HG03342 (cell line): Measurements from ENCODE around the gene MYH10.

ENCODE experiments used
- ATAC-seq: cut with Tn5 transposase; IDR thresholded peaks from one replicate; pipeline ENCODE4 v1.9.1; 2021; ENCODE audit warnings: mild to moderate bottlenecking, moderate library complexity; ENCODE audit not compliant: unreplicated experiment

The MYH10 gene

DNA sequence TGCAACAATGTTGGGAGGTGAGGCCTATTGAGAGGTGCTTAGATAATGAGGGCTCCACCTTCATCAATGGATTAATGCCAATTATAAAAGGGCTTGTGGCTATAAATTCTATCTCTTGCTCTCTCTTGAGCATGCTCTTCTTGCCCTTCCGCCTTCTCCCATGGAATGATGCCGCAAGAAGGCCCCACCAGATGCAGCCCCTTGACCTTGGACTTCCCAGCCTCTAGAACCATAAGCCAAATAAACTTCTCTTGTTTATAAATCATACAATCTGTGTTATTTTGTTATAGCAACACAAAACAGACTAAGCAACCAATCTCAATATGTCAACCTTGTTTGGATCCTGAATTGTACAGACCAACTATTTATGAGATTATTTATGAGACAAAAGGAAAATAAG is 20.0 kb downstream of the MYH10 start:
- ATAC-seq: no peak

DNA sequence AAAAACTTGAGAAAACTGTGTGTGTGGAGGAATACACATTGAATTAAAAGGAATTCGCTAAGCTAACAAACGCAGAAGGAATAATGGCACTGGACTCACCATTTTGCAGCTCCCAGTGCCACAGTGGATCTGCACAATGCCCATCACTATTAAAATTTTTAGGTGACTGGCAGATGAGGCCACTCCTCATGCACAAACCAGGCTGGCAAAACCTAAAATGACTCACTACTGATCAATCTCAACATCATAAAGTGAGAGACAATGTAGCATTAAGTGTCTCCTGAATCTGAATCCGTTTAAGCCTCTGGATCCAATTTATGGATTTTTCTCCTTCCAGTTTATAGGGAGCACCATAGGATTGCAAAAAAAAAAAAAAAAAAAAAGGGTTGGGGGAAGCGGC is 20.6 kb downstream of the MYH10 start:
- ATAC-seq: no peak

DNA sequence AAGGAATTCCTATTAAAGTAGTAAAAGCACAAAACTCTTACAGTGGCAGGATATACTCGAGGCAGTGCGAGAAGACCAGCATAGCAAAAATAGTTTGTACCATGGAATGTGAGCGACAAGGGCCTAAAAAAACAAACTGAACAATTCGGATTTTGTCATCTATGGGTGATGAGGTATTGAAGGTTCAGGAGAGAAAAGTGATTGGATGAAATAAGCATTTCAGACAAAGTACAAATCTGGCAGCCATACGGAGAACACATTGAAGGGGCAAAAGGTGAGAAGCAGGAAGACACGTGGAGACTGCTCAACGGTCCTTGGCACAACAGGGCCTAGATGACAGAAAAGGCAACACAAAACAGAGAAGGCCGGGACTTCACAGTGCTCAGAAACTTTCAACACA is 22.5 kb downstream of the MYH10 start:
- no peak for ATAC-seq

DNA sequence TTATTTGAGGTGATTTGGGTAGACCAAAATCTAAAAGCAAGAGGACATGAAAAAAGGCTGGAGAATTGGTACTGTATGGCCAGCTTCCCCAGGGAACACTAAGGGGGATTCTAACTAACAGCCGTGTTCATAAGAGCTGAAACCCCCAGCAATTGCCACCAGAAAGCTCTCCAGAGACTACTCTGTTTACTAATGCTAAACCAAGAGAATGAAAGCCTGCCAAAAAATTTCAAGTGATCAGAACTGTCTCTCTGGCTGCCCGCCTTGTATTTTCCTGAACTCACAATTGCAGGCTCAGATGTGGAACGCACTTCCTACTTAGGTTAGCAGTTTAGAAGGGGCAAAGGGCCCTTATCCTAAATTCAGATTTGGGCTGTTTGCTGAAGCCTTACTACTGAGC is 24.1 kb downstream of the MYH10 start:
- ATAC-seq: no peak

DNA sequence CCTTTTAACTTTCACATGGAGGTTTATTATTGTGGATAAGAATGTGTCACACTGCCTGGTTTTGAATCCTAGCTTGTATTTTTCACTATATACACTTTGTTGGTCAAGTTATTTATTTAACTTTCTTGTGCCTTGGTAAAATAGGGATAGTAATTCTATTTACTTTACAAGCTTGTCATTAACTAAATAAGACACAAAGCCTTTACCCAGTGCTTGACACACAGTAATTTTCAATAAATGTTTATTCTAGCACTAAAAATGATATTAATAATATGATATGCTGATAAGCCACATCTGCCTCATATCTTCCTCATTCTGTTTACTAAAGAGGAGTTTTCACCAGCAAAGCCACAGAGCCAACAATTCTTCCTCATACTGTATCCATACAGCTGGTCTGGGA is 27.8 kb downstream of the MYH10 start:
- no peak for ATAC-seq

DNA sequence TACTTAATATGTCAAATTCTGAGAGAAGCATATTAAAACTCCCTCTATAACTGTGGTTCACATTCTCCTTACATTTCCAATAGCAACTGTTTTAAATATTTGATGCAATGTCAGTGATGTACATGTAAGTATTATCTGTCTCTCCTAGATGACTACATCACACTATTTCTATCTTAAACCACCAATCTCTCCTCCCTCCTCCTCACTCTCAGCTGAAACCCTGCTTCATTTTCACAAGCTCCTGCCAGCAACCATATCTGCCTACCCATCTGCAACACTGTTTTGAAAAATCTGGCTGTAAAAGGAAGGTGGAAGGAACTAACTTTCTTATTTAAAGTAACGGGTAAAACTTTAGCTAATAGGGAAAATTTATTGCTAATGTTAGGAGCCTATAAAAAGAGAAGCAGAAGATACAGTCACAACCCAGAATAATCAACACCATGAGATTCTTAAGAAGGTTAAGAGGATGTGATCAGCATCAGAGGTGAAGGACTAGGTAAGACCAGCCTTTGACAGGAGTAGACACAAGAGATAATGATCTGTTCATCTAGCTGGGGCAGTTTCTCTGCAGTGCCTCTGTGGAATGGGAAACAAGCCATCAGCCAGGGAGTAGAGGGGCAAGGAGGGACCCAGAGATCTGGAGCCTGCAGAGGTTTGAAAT is 31.0 kb downstream of the MYH10 start:
- ATAC-seq: no peak

DNA sequence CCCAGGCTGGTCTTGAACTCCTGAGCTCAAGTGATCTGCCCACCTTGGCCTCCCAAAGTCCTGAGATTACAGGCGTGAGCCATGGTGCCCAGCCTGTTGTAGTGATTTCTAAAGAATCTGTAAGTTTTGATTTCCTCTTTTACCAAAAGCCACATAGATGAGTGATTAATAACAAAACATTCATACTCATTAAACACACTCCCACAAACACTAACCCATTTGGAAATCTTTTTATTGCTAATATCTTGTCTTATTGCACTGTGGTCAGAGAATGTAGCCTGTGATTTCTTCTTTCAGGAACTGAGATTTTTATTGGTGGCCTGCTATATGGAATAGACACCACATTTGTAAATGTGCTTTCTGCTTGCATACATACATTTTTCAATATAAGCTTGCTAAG is 31.6 kb downstream of the MYH10 start:
- ATAC-seq: no peak

DNA sequence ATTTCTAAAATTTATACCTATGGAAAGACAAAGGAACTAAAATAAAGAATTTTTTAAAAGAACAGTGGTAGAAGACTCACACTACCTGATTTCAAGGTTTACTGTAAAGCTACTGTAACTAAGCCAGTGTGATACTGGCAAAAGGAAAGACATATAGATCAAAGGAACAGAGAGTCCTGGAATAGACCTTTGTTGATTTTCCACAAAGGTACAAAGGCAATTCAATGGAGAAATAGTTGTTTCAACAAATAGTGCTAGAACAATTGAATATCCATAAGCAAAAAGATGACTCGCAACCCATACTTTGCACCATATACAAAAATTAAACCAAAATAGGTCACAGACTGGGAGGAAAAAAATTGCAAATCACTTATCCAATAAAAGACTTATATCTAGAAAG is 36.7 kb downstream of the MYH10 start:
- no peak for ATAC-seq

DNA sequence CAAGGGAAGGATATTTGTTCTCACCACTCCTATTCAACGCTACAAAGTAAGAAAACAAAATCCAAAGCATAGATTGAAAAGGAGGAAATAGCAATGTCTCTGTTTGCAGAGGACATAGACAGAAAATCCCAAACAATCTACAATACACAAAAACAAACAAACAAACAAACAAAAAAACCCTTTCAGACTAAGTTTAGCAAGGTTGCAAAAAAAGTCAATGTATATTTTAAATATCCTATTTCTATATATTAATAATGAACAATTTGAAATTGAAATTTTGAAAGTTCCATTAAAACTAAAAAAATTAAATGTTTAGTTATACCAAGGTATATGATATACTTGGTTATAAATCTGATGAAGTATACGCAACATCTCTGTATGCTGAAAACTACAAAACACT is 37.2 kb downstream of the MYH10 start:
- ATAC-seq: no peak

DNA sequence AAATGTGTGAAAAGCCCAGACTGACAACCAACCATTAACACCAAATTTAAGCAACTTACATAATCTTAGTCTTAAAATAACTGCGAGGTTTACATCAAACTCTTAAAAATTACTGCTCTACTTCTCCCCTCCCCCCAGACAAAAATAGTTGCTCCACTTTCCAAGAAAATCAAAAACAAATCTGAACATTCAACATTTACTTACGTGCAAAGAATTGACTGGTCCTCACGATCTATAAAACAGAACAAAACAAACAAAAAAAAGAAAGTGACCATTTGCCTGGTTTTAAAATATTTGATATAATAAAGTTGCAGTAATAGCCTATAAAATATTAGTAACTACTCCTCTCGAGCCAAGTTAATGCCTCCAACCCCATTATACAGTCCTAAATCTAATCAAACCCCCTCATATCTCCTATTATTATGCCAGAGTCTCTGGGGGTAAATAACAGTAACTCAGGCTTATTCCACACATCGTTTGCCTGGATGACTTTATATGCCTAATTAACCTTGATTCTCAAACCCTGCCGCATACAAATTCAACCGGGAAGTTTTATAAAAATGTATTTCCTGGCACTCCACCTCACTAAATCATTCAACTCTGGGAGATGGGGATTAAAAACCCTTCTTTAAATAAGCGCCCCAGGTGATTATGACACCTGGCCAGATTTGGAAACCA is 41.5 kb downstream of the MYH10 start:
- no peak for ATAC-seq

DNA sequence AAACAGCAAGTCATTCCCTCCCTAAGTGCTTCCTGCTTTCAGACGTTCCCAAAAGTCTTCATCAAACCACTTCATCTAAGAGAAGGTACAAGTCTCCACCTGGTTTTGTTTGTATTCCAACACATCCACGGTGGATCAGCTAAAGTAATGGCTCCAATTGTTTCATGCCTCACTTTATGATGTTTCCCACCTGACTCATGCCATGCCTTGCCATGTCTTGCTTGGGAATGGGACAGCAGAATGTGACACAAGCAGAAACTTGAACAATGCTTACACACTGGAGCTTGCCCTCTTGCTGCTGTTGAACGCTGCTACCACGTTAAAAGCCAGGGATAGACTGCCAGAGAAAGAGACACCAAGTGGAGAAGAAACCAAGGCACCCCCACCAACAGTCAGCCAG is 43.8 kb downstream of the MYH10 start:
- no peak for ATAC-seq

DNA sequence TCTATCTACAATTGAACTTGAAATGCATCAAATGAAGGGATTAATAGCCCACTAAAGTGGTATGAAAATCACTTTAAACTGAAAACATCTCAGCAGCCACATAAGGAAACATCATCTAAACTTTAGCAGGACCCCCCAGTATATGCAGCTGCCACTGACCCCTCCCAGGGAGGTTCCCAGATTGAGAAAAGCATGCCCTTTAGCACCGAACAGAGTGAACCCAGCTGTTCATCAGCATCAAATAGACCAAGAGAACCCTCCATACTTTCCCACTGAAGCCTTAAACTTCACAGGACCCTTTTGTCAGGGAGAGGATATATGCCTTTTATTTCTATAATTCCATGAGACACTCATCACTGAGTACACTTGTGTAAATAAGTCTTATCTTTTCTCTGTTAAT is 44.6 kb downstream of the MYH10 start:
- ATAC-seq: no peak

DNA sequence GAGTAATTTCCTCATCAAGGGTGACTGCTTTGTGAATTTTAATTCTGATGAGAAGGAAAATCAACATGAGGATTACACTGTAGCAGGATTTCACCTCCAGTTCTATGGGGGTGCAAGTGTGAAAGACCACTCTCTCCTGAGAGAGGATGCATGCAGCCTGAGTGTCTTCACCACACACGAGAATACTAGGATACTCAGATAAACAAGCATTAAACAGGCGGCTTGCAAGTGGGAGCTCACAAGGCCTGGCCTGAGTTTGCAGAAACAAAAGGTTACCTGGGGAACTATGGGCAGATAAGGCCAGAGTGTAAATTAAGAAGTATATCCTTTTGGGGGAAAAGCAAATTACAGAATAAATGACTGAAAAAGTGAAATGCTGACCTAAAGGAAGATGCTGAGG is 46.6 kb downstream of the MYH10 start:
- ATAC-seq: no peak

DNA sequence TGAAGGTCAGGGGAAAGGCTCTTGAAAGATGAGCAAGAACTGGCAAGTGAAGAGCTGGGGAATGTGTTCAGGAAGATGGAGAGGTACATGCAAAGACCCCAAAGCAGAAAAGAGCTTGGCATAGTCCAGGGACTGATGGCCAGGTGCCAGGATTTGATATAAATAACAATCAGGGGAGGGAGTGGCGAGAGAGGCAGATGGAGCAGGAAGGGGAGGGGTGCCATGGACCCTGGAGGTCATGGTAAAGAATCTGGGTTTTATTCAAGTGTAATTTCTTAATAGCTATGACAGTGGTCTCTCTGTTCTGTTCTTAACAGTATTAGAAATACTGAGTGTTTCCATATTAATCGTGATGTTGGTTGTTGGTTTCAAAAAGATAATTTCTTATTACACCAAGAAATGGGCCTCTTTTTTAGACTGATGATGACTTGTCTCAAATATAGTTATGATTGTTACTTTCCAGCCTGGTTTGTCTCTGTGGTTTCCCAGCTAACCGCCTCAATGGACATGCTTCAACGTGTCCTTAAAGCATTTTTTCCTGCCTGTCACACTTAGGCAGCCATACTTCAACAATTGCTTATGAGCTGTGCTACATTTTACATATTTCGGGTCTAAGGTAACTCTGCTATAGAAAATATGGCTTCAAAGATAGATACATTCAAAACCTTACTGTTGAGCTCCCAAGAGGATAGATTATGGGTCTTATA is 49.4 kb downstream of the MYH10 start:
- no peak for ATAC-seq

DNA sequence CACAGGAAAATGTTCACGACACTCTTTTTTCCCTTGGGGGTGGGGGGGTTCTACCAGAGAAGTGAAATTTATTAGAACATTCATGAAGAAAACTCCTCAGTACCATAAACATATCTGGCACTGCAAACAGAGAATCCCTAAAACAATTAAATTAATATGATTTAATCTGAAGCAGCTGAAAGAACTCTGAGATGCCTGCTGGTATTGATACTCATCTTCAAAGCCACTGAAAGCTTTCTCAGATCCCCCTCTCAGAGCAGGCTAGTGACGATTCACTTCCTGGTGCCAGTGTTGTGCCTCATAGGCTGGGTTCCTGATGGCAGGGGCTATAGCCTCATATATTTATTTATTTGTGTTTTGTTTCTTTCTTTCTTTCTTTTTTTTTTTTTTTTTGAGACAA is 52.7 kb downstream of the MYH10 start:
- ATAC-seq: no peak

DNA sequence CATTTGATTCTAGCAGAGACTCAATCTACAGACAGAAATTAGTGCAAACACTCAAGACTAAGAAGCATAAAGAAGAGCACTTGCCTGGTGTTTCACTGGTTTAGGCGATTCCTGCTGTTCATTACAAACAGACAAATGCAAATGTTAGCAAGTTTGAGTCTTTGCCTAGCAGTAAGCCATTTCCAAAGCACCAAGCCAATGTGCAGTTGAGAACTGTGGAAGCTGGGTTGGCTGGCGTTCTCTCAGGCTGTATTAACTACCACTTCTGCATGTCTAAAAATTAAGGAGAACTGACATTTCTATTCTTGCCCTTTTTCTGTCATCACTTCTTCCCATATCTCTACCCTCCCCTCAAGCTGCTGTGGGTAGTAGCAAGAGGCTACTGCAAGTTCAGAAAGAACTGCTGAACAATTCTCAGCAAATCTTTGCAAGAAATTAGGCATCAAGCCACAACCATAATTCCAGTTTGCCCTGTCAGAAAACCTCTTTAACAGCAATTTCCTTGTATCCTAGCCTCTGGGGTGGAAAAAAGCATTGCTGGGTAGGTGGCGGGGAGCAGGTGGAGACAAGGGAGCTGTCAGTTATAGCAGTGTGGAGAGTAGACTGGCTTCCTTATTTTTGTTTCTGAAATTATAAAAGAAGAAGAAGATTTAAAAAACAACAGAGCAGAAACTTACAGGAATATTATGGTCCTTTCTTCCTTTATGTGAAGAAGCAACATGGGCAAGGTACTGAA is 53.8 kb downstream of the MYH10 start:
- no peak for ATAC-seq

DNA sequence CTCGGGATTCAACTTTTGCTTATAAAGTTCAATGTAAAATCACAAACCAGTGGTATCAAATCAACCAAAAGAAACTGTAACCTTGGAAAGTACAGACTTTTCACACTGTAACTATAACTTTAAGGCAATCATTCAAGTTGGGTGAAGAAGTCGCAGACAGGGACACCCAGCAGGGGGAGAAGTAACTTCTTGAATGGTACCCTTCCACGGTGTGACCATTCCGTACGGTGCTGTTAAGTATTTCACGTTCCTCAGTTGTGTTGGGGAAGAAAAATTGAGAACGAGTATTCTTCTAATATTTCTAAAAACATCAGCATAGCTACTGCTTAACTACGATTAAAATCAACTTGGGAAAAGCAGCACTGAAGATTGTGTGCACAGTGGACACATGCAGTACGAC is 55.8 kb downstream of the MYH10 start:
- ATAC-seq: no peak

DNA sequence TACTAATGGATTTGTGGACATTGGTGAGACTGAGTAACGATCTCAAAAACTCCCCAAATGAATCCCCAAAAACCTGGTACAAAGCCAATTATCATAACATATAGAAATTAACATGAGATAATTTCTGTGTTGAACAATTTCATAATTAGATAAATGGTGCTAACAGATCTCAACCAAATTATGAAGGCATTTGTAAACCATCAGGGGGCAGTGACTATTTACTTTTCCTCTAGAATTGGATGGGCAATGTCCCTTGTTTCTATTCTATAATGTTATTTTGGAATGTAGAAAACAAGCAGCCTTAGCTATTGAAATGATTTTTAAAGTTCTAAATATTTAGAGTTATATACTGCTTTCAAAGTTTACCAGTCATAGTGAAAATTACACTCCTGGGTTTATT is 57.8 kb downstream of the MYH10 start:
- no peak for ATAC-seq

DNA sequence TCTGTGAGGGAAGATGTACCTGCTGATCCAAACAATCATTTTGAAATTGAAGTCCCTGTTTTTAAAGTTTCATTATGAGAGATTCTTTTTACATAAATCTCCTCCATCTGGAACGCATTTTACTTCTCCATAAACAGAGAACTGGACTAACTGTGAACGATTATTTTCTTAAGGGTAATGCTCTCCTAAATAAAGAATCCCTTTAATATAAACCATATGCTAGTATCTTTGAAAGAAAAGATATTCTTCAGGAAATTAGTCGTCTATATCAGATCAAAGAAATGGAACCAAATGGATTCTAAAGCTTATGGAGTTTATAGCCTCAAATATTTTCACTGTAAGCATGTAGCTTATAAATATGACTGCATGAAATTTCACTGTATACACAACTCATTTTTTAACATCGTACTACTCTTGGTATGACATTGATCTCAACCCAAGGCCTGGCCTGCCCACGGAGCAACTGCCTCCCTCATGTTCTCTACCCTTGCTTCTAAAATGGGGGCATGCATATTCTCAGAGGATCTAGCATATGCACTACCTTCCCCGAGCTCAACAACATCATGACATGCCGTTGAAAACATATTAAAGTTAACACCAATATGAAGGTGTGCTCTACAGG is 66.4 kb downstream of the MYH10 start:
- no peak for ATAC-seq

DNA sequence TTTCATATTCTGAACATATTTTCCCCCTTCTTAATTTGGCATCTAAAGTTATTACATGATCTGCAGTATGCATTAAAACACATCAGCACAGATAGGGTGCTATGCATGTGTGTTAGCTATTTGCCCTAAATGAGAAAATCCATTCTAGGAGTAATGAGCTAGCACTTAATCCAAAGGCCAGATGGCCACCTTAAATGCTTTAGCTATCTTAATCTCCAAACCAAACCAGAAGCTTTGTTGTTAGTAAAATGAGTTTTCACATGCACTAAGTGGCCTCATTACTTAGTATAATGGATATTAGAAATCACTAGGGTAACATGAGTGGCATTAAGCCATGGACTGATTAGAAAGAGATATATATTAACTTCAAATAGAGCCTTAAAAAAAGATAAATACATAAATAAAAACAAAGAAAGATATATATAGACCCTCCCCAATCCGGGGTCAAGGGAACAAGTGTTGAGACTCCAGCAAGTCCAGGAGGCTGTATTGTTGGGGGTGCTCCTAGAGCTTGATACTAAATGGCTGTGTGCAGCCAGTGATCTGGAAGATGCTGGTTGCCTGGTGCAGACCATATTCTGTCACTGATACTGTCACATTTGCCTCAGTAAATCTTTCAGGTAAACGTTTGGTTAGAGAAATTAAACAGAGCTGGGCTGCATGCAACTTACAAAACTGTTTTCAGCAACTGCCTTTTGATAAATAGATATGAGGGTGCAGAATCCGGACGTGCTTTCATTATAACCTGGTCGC is 67.3 kb downstream of the MYH10 start:
- ATAC-seq: no peak

DNA sequence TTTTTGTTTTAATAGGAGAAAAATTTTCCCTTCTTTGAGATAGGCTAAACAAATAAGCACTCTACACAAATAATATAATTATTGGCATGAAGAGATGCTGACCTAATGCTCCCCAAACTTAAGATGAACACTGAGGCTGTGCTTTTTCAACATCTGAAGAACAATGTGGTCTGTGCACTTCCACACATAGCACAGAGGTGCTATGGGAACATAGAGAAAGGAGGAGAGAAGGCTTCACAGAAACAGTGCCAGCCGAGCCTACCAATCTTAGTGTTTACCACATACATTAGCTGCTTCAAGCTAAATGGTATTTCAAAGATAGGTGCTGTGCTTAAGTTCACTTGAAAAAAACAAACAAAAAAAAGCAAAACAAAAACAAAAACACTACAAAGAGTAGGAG is 72.4 kb downstream of the MYH10 start:
- ATAC-seq: no peak
